A549 (cell line): ENCODE data around the gene PCNX1.

Experiments
- CBX2 ChIP-seq: fragments of 200-600 bp; sonication (generic); IDR thresholded peaks from 2 replicates; pipeline ENCODE4 v1.6.1; 2016; ENCODE audit warnings: low read depth, mild to moderate bottlenecking, borderline replicate concordance
- CHD4 ChIP-seq: fragments of 200-600 bp; sonication (generic); IDR thresholded peaks from 2 replicates; pipeline ENCODE4 v1.6.1; 2016; ENCODE audit warnings: antibody characterized with exemption, mild to moderate bottlenecking, borderline replicate concordance
- MAX ChIP-seq: IDR thresholded peaks from 2 replicates; pipeline ENCODE4 v1.6.1; 2012
- RARB ChIP-seq: fragments of 250-450 bp; sonication (Bioruptor Pico); IDR thresholded peaks from 2 replicates; pipeline ENCODE4 v1.8.0; 2021; ENCODE audit warnings: mild to moderate bottlenecking, moderate library complexity
- TF ChIP-seq, protein P1 (sequence below): fragments of >200 bp; sonication (Bioruptor Twin); formaldehyde crosslinking; IDR thresholded peaks from 3 replicates; pipeline ENCODE4 v1.5.1; 2016

DNA sequence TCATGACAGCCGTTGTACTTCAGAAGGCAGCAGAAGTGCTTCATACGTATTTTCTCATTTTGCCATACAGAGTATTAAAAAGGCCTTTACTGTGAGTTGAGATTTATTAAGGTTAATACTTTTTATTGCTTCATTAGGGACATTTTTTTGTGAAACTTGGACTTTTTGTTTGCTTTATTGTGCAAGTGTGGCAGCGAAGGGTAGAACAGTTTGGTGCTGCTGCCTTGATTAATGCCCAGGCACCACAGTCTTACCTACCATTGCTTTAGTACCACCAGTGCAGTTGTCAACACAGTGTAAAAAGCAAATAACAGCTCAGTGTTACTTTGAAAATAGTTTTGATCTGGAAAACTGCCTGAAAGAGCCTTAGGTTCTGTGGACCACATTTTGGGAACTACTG, 147.4 kb downstream of the PCNX1 start:
- TF ChIP-seq, protein P1, sequence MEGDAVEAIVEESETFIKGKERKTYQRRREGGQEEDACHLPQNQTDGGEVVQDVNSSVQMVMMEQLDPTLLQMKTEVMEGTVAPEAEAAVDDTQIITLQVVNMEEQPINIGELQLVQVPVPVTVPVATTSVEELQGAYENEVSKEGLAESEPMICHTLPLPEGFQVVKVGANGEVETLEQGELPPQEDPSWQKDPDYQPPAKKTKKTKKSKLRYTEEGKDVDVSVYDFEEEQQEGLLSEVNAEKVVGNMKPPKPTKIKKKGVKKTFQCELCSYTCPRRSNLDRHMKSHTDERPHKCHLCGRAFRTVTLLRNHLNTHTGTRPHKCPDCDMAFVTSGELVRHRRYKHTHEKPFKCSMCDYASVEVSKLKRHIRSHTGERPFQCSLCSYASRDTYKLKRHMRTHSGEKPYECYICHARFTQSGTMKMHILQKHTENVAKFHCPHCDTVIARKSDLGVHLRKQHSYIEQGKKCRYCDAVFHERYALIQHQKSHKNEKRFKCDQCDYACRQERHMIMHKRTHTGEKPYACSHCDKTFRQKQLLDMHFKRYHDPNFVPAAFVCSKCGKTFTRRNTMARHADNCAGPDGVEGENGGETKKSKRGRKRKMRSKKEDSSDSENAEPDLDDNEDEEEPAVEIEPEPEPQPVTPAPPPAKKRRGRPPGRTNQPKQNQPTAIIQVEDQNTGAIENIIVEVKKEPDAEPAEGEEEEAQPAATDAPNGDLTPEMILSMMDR: no peak
- TF ChIP-seq RARB (CRISPR knock-in tag) (no peak), CBX2 (no peak), CHD4 (no peak), MAX (no peak)
